Measurements from ENCODE around the gene BRCC3.

BRCC3 gene

DNA sequence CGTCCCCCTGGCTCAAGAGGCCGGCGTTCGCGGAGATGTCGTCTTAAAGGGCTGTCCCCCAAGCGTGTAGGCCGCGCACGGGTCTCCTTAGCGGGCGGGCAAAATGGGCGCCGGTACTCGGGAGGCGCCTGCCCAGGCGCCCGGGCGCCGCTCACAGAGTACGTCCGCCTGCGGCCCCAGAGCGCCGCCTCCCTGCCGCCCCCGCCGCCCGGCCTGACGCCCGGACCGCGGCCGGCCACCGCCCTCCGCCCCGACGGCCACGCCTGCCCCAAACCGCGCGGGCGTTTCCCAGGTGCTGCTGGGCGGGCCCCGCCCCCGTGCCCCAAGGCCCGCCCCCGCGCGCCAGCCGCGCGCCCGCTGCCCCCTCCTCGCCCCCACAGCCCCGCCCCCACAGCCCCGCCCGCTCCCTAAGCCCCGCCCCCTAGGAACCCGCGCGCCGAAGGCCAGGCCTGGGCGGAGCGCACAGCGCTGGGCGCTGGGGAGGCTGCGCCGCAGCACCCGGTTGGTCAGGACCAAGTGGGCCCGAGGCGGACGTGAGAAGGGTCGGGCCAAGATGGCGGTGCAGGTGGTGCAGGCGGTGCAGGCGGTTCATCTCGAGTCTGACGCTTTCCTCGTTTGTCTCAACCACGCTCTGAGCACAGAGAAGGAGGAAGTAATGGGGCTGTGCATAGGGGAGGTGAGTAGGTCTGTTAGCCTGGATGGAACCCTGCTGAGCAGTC lies at the start of gene BRCC3, which contains the start of the genes CMC4 and MTCP1:
Gene BRCC3 (plus strand): TSS at position 534 of the 719 bp plus-strand sequence. CDS start 20 bp downstream, at position 554.
Gene CMC4 (minus strand): TSS at position 162 of the 719 bp plus-strand sequence. CDS start 7,113 bp downstream, outside the sequence.
Gene MTCP1 (minus strand): TSS at position 162 of the 719 bp plus-strand sequence. CDS start 5,126 bp downstream, outside the sequence.
- peak; percentile 34 to 72 for DNase-seq (ENCODE audit: low read depth in 2 of 2)

DNA sequence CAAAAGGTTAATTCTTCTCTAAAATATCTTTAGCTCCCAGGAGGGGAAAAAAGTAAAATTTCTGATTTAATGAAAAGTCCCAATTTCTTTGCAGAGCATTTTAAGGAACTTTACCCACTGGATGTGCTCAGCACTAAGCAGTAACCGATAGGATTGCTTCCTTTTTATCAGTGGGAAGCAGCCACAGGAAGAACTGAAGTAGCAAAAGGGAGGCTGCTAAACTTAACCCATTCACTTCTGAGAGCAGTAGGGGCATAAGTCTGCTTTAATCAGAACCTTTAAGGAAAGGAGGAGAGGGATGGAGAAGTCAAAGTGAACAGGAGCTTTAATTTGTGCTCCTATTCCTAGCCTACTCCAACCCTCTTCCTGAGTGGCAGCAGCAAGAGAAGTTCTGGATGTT lies 48.7 kb upstream of the BRCC3 start, which contains the start of gene F8:
Gene F8 (minus strand): TSS at position 139 of the 400 bp plus-strand sequence. CDS start 171 bp downstream, outside the sequence.
- no peak for DNase-seq (ENCODE audit: low read depth in 2 of 2)

DNA sequence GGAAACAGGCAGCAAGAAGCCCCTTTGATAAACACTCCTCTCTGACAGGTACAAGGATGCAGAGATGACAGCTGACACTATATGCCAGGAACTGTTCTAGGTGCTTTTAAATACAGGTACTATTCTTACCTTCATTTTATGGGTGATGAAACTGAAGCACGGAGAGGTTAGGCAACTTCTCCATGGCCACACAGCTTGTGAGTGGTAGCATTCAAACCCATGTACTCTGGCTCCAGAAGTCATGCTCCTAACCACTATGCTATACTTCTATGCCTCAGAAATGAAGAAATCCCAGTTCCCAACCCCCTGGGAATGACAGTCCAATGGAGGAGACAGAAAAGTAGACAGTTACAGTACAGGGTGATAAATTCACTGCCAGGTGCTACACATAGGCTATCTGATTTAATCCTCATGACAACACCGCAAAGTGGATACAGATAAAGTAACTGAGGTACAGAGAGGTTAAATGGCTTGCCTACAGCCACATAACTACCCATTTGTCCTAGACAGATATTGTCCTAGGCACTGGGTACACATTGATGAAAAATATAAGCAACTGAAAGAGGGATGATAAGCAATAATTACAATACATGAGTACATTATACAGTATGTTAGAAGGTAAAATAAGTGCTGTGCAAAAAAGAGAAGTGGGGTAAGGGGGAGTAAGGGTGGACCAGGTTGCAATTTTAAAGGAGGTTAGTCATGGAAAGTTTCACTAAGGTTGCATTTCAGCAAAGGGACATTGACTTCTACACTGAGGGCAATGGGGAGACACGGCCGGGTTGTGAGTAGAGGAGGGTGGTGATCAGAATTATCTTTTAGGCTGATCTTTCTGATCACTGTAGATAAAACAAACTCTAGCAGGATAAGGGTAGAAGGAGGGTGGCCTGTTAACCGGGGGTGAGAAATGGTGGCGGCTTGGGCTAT lies 47.1 kb upstream of the BRCC3 start:
- DNase-seq (ENCODE audit: low read depth in 2 of 2), result no peak

DNA sequence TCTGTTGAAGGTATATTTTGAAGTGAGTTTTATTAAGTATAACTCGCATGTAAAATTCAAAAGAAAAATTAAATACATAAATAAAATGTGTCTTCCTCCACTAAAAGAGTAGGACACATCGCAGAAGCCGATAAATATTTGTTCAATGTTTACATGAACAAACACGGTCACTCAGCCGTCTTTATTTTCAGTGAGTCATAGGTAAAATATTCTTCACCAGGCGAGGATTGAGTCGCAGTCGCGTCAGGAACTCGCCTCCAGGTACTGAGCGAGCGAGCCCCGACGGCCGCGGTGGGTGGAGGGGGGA lies 44.9 kb upstream of the BRCC3 start:
- DNase-seq (ENCODE audit: low read depth in 2 of 2), result no peak

DNA sequence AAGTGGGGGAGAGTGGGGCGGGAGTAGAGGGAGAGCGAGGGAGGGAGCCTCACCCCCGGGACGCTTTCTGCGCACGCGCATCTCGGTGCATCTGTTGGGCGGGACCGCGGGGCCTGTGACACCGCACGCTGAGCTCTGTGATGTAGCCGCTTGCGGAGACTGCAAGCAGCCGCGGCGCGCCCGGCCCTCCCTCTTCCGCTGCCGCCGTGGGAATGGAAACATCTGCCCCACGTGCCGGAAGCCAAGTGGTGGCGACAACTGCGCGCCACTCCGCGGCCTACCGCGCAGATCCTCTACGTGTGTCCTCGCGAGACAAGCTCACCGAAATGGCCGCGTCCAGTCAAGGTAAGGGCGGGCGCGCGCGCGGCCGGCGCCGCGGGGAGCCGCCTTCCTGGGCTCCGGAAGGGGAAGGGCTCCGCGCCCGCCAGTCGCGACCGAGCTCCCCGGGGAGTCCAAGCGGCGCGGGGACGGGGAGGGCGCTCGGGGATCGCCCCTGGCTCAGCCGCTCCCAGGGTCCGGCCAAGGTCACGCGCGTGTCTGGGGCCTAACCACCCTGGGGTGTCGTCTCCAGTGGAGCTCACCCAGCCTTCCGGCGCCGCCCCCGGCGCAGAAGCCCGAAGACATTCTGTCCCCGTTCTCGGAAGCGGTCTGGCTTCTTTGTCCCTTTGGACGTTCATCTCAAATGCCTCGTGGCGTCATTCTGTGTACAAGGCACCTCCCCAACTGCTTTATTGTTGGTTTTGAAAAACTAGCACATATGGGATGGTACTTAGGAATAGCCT lies 44.4 kb upstream of the BRCC3 start, which contains the start of gene FUNDC2:
Gene FUNDC2 (plus strand): TSS at position 118 of the 782 bp plus-strand sequence. CDS start 95 bp downstream, at position 213.
- peak; percentile 90 to 93 for DNase-seq (ENCODE audit: low read depth in 2 of 2)

DNA sequence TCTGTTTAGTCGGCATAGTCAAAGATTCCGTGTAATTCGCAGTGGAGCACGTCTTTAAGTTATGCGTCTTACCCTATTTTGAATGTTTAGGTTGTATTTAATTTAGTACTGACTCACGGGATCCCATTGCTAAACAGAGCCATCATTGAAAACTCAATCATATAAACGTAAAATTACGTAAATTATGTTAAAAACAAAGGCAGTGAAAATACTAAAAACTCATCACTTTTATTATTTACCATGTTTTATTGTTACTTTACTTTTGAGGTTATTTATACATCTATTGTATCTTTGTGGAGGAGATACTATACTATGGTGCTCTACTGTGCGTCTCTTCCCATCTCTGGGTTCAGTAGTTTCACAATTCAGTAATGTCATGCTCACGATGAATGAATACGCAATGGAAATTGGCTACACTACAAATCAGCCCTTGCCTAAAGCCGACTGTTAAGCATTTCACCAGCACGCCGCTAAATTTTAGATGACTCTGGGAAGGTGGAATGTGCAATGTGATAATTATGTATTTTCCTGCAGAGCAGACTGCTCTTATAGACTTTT lies 43.7 kb upstream of the BRCC3 start:
- no peak for DNase-seq (ENCODE audit: low read depth in 2 of 2)

DNA sequence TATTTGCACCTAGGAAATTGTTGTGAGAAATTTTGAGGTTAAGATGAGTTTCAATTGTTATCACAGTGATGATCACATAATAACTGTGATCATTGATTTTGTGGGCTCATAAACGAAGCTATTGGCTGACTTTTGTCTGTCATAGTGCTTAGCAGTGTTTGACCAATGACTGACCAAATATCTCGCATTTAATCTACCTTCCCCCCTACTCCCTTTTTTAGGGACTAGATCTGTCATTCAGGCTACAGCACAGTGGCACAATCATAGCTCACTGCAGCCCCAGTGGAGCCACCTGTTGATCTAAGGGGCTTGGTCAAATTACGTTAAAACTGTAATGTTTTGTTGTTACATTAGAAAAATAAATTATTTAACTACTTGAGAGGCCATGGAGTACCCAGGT lies 43.2 kb upstream of the BRCC3 start:
- DNase-seq (ENCODE audit: low read depth in 2 of 2), result no peak

DNA sequence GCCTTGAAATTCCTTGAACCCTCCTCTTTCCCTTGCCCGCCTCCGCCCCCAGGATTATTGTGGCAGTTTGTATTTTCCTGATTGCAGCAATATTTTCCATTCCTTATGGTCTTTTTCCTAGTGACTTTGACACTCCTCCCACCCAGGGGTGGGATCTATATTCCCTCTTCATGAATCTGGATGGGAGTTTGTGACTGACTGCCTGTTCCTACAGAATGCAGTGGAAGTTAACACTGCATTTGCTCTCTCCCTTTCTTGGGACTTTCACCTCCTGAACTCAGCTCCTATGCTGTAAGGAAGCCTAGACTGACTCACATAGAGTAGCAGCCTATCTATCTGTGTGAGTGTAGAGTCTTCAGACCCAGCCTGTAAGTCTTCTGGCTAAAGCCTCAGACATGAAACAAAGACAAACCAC lies 42.4 kb upstream of the BRCC3 start:
- DNase-seq (ENCODE audit: low read depth in 2 of 2), result no peak

DNA sequence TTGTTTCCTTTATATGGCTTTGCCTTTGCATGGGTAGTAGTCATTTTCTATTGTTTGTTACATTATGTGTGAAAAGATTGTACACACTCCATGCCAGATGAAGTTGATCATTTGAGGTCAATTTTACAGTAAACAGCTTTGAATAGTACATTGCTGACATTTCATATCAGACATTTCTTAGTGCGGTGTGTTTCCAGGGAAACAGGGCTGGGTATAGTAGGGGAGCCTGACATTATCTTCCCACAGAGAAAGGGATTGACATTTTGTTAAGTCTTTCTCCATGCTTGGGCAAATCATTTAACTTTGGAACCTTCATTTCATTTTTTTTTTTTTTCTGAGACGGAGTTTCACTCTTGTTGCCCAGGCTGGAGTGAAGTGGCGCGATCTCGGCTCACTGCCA lies 39.7 kb upstream of the BRCC3 start:
- no peak for DNase-seq (ENCODE audit: low read depth in 2 of 2)

DNA sequence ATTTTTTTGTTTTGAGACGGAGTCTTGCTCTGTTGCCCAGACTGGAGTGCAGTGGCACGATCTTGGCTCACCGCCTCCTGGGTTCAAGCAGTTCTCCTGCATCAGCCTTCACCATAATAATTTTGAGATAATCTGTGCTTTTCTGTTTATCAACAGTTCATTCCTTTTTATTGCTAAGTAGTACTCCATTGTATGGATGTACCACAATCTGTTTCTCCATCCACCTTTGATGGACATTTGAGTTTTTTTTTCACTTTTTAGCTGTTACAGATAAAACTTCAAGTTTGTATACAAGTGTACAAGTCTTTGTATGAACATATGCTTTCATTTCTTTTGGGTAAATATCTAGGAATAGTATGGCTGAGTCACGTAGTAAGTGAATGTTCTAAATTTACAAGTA lies 35.6 kb upstream of the BRCC3 start:
- DNase-seq (ENCODE audit: low read depth in 2 of 2), result no peak

DNA sequence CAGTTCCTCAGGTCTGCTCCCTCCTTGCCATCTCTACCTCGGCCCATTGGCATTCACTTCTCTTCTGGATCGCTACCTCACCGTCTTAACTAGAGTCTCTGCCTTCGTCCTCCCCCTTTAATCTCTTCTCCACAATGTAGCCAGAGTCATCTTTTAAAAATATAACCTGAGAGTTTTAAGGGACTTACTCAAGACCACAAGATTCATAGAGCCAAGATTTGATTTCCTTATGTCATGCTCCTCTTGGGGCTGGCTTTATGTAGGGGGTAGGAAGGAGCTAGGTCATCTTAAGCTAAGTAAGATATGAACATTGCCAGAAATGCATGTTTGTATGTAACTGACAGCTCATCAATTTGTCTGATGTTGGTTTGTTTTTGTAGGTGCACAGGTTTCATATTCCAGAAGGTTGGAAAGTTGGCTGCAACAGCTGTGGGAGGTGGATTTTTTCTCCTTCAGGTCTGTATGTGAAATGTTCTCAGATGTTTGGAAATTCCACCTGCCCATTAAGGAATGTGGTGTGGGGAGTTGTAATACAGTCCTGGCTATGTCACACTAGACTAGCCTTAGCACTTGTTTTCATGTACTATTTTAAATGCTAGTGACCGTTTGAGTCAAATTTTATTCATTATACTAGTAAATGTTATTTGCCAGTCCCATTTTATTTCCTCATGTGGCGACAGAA lies 25.0 kb upstream of the BRCC3 start:
- no peak for DNase-seq (ENCODE audit: low read depth in 2 of 2)

DNA sequence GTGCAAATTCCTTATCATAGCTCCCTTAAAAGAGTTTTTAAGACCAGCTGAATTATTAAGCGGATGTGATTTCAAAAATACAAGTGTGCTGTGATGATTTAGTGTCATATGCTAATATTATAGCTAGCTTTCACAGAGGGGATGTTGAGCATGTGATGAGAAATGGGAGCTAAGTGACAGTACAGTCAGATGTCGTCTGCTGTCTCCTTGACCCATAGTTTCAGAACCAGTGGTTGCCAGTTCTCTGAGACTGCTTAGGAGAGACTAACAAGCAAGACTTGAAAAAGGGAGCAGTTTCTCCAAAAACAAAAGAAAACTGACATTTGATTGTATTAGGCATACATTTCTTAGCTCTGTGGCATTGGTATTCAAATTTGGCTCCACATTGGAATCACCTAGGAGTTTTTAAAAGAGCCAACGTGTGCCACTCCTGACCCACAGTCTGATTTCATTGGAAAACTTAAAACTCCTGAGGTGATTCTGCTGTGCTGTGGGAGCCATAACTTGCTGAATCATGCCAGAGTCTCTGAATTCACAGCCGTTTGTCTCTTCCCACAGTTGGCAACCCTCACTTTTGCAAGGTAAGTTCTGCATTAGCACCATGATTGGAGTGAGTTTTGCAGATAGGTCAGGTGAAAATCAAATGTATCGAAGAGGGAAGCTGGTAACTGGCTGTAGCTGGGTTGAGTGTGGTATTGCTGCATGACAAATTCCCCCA lies 24.3 kb upstream of the BRCC3 start:
- no peak for DNase-seq (ENCODE audit: low read depth in 2 of 2)

DNA sequence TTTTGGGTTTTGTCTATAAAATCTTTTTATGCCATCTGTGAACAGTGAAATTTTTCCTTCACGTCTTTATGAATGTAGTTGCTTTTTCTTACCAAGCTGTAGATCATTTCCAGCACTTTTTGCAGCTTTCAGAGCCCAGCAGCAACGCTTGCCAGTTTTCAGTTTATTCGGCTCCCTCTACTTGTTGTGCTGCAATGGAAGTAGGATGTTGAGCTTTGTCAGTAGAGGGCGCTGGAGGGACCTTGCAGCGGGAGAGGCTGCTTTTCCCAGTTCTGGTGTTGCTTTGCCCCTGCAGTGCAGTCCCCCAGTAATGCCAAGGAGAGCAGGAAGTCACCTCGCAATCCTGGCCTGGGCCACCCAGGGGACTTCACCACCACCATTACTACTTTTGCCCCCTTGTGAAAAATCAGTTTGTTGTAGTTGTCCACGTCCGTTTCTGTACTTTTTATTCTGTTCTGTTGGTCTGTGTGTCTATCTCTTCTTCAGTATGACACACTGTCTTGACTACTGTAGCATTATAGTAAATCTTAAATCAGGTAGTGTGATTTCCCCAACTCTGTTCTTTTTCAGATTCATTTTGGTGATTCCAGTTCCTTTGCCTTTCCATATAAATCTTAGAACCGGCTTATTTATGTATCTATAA lies 22.2 kb upstream of the BRCC3 start:
- DNase-seq (ENCODE audit: low read depth in 2 of 2), result no peak

DNA sequence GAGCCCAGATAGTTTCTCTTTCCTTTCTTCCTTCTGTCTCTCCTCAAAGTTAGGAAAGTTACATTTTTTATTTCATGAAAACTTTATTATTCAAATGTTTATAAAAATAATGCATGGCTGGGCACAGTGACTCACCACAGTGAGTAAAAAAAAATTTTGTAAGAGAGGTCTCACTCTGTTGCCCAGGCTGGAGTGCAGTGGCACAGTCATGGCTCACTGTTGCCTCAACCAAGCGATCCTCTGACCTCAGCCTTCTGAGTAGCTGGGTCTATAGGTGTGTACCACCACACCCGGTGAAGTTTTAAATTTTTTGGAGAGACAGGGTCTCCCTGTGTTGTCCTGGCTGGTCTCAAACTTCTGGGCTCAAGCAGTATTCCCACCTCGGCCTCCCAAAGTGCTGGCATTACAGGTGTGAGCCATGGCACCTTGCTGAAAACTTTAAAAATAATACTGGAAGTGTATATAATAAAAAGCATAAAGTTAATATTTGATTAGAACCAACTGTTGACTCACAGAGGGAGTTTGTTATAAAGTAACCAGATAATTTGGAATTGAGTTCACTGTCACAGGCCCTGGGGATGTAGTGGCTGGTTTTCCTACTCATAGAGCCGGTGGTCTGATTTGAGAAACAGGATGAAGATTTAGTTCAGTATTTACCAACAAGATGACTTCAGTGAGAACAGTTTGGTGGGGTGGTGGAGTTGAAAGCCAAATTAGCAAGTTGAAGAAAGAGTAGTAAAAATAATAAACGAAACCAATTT lies 18.4 kb upstream of the BRCC3 start:
- no peak for DNase-seq (ENCODE audit: low read depth in 2 of 2)

DNA sequence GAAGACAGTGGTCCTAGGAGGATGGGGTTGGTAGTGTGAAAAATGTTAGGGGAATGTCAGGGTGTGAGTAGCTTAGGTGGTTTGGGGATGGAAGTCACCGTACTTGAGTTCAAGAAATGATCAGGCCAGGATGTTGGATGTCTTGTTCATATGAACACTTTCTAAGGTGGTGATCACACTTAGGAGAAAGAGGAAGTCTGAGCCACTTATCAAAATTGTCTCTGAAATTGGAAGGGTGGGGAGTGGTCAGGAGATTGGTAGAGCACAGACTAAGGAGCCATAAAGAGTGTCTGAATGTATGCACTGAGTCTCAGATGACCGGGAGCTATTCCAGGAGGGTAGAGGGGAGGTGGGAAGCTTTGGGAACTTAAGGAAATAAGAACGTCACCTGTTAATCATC lies 17.7 kb upstream of the BRCC3 start:
- DNase-seq (ENCODE audit: low read depth in 2 of 2), result no peak

DNA sequence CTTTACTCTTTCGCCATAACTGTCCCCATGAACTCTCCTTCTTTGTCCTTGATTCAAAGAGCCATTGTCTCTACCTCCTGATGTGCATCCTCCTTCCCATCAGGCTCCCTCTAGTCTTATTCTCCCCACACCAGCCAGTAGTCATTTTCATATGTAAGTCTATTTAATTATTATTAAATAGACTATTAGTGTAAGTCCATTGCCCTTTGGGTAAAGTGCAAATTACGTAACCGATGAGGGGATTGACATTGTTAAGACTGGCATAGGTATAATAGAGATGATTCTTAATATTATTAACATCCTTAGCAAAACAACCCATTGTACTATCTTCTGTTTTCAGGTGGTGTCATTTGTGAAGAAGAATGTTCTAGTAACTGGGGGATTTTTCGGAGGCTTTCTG lies 17.1 kb upstream of the BRCC3 start:
- DNase-seq (ENCODE audit: low read depth in 2 of 2), result no peak

DNA sequence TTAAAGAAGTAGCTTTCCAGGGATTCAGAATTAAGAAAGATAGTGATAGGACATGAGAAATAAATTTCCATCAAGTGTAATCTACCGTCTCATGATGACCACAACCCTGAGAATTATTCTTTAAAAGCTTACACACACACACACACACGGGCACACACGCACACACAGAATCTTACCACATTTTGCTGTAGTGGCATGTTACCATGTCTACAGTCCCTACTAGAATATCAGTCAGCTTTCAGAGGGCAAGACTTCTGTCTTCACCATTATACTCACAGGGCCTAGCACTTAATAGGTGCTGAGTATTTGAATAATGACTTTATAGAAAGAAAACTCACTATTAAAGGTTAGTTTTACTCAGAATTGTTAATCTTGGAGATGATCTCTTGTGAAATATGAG lies 15.8 kb upstream of the BRCC3 start:
- no peak for DNase-seq (ENCODE audit: low read depth in 2 of 2)

DNA sequence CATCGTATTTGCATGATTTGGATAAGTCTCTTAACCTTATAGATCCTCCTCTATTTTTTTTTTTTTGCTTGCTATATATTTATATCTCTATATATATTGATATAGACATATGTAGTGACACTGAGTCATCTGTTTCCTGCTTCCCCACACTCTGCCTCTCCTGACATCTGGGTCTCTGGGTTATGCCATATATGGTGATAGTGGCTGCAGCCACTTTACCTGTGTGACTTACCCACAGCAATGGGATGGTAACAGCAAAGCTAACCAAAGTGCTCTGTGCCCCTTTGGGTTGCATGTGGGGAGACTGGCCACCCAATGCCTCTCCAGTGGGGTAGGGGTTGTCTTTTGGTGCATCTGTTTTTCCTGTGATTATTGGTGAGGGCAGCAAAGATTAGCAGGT lies 14.8 kb upstream of the BRCC3 start:
- DNase-seq (ENCODE audit: low read depth in 2 of 2), result no peak
